Natural killer cell (primary cell): ENCODE data around the gene SH3BGR. TPM values are rescaled to one million over a fixed set of nuclear protein-coding genes. Genes with fewer than 3 reads are reported as not detected.

Experiments used
- ATAC-seq, 3 donors: fragments of 150-1000 bp in 2 of 3; fragments of 200-7000 bp in 1 of 3; cut with Tn5 transposase; 1 replicate in 1 of 3; 2 replicates in 2 of 3; pipeline ENCODE4 v1.10.0; 2021; ENCODE audit warnings: mild to moderate bottlenecking in 2 of 3, moderate library complexity in 2 of 3
- DNase-seq, 2 donors: peaks; one replicate each; pipeline versions ENCODE4 v3.0.0 to v3.0.0-alpha.2; 2013 to 2021; ENCODE audit warnings: mixed read lengths in 1 of 2
- H3K27ac ChIP-seq: one replicate; pipeline ENCODE4 v1.5.1; 2013; ENCODE audit warnings: mild to moderate bottlenecking, low read length
- H3K27me3 ChIP-seq: one replicate; pipeline ENCODE4 v1.6.1; 2013; ENCODE audit warnings: low read length; ENCODE audit not compliant: control insufficient read depth, insufficient read depth
- H3K36me3 ChIP-seq: one replicate; pipeline ENCODE4 v1.6.1; 2013; ENCODE audit warnings: low read length; ENCODE audit not compliant: control insufficient read depth, insufficient read depth
- H3K4me1 ChIP-seq: one replicate; pipeline ENCODE4 v1.6.1; 2013; ENCODE audit warnings: low read length; ENCODE audit not compliant: control insufficient read depth, insufficient read depth
- H3K4me3 ChIP-seq: one replicate; pipeline ENCODE4 v1.5.1; 2013; ENCODE audit warnings: low read length
- H3K9me3 ChIP-seq: one replicate; pipeline ENCODE4 v1.6.1; 2013; ENCODE audit warnings: low read length; ENCODE audit not compliant: control insufficient read depth, insufficient read depth
- H3K27ac Mint-ChIP-seq, 2 donors: one replicate each; pipeline ENCODE4 v1.8.0; 2022; ENCODE audit warnings: mild to moderate bottlenecking in 2 of 2, mixed read lengths in 2 of 2, moderate library complexity in 1 of 2
- H3K27me3 Mint-ChIP-seq, 2 donors: one replicate each; pipeline ENCODE4 v1.8.0; 2022; ENCODE audit warnings: low read depth in 2 of 2, mixed read lengths in 2 of 2
- H3K36me3 Mint-ChIP-seq: one replicate; pipeline ENCODE4 v1.8.0; 2022; ENCODE audit warnings: mixed read lengths
- H3K4me1 Mint-ChIP-seq, 2 donors: one replicate each; pipeline ENCODE4 v1.8.0; 2022; ENCODE audit warnings: mixed read lengths in 2 of 2
- H3K4me3 Mint-ChIP-seq: one replicate; pipeline ENCODE4 v1.8.0; 2022; ENCODE audit warnings: mild to moderate bottlenecking, moderate library complexity, mixed read lengths
- H3K9me3 Mint-ChIP-seq, 2 donors: one replicate each; pipeline ENCODE4 v1.8.0; 2022; ENCODE audit warnings: mixed read lengths in 2 of 2
- CTCF ChIP-seq: fragments of 200-600 bp; IDR thresholded peaks from one replicate; pipeline ENCODE4 v1.8.0; 2022; ENCODE audit warnings: antibody characterized with exemption
- WGBS: methylation state at CpG from one replicate; pipeline ENCODE4 v1.1.7; 2013; ENCODE audit warnings: missing lambda C conversion rate; ENCODE audit not compliant: insufficient coverage; 5-methylcytosine and 5-hydroxymethylcytosine counted together
- intact Hi-C: fragments of 100-400 bp; cut with micrococcal nuclease; formaldehyde crosslinking; loops from one replicate; pipeline ENCODE4 v1.14.2; 2022
- total RNA-seq, 4 donors: library from RNA; stranded (reverse); fragments of 120-200 nt in 1 of 4; gene quantifications; one replicate each; pipeline versions ENCODE4 v1.2.3 to v1.2.4, GENCODE V29; 2013 to 2022

Gene SH3BGR
- total RNA-seq, 3 donors from 2014 or later (not counting 1 experiment from before 2014, with no cell fraction given) = 0.75 to 1.3 TPM; not detected in 1

GRCh38 chr21:39461419-39461818 is 9.6 kb downstream of the SH3BGR start:
- Histone ChIP-seq H3K27ac (no peak overlapping the region), H3K9me3 (no peaks in the 10 kb centered on the region), H3K4me3 (no peak overlapping the region), H3K27me3 (no peaks in the 10 kb centered on the region), H3K4me1 (no peaks in the 10 kb centered on the region), H3K36me3 (no peaks in the 10 kb centered on the region)
- Mint-ChIP-seq H3K4me1 (no peaks in the 10 kb centered on the region), H3K4me3 (no peak overlapping the region), H3K36me3 (no peaks in the 10 kb centered on the region), H3K27me3 (no peaks in the 10 kb centered on the region), H3K27ac (no peak overlapping the region), H3K9me3 (no peaks in the 10 kb centered on the region)
- intact Hi-C loops = no loop called here
- 47% methylated on average over 3 of the region's 3 CpGs for WGBS
- ATAC-seq = no peak
- DNase-seq = no peak
- TF ChIP-seq CTCF = no peak

- intact Hi-C loops = no loop called here
- WGBS = 100% methylated on average over 2 of the region's 3 CpGs
- H3K27me3 Mint-ChIP-seq = no peaks in the 10 kb centered on the region
- TF ChIP-seq CTCF = no peak
- Histone ChIP-seq H3K27me3 (no peaks in the 10 kb centered on the region), H3K27ac (no peak overlapping the region), H3K36me3 (no peaks in the 10 kb centered on the region), H3K4me1 (no peaks in the 10 kb centered on the region), H3K9me3 (no peaks in the 10 kb centered on the region), H3K4me3 (no peak overlapping the region)
- H3K9me3 Mint-ChIP-seq = no peaks in the 10 kb centered on the region
- H3K27ac Mint-ChIP-seq = no peak overlapping the region
- no peaks in the 10 kb centered on the region for H3K36me3 Mint-ChIP-seq
- H3K4me1 Mint-ChIP-seq = no peaks in the 10 kb centered on the region
- DNase-seq (no peak), ATAC-seq (no peak)
- no peak overlapping the region for H3K4me3 Mint-ChIP-seq
These were observed 11.5 kb downstream of the SH3BGR start for GRCh38 chr21:39463308-39463707.

GRCh38 chr21:39466584-39466983 is 14.8 kb downstream of the SH3BGR start:
- Histone ChIP-seq H3K4me3 (no peak overlapping the region), H3K9me3 (no peaks in the 10 kb centered on the region), H3K27me3 (no peaks in the 10 kb centered on the region), H3K4me1 (no peaks in the 10 kb centered on the region), H3K36me3 (no peaks in the 10 kb centered on the region), H3K27ac (no peak overlapping the region)
- Mint-ChIP-seq H3K27me3 (peaks cover 0 to 6% of the 10 kb centered on the region in 2 donors), H3K4me3 (no peak overlapping the region), H3K9me3 (no peaks in the 10 kb centered on the region), H3K36me3 (no peaks in the 10 kb centered on the region), H3K27ac (no peak overlapping the region), H3K4me1 (no peaks in the 10 kb centered on the region)
- intact Hi-C loops = no loop called here
- DNase-seq (no peak), ATAC-seq (no peak)
- TF ChIP-seq CTCF = no peak

- Mint-ChIP-seq H3K9me3 (no peaks in the 10 kb centered on the region), H3K4me3 (no peak overlapping the region), H3K27me3 (peaks cover 0 to 10% of the 10 kb centered on the region in 2 donors), H3K4me1 (no peaks in the 10 kb centered on the region), H3K36me3 (no peaks in the 10 kb centered on the region), H3K27ac (no peak overlapping the region)
- ATAC-seq (peak in 1 of 3 donors; percentile 17), DNase-seq (no peak)
- Histone ChIP-seq H3K9me3 (no peaks in the 10 kb centered on the region), H3K27me3 (no peaks in the 10 kb centered on the region), H3K4me3 (no peak overlapping the region), H3K36me3 (no peaks in the 10 kb centered on the region), H3K27ac (no peak overlapping the region), H3K4me1 (no peaks in the 10 kb centered on the region)
- no peak for TF ChIP-seq CTCF
- intact Hi-C loops = no loop called here
- WGBS = 82% methylated on average over 3 of the region's 3 CpGs
These were observed 16.0 kb downstream of the SH3BGR start for GRCh38 chr21:39467746-39468145.
